Stimulated activated CD4-positive, alpha-beta T cell treated with anti-CD3 and anti-CD28 coated beads, Interleukin-4, amount 100 ng/mL, for 4 hours (primary cell): ENCODE measurements around the gene TRPC4.

Experiments
- DNase-seq, 2 experiments: peaks; one replicate each; pipeline ENCODE4 v3.0.0-alpha.2; 2020

TRPC4 gene

GRCh38 chr13:37652596-37652995, 217.0 kb downstream of the TRPC4 start:
- no peak for DNase-seq

GRCh38 chr13:37651891-37652290, 217.7 kb downstream of the TRPC4 start:
- no peak for DNase-seq

GRCh38 chr13:37648609-37649008, 221.0 kb downstream of the TRPC4 start:
- no peak for DNase-seq

GRCh38 chr13:37647031-37647650, 222.4 kb downstream of the TRPC4 start:
- DNase-seq, result no peak

DNA sequence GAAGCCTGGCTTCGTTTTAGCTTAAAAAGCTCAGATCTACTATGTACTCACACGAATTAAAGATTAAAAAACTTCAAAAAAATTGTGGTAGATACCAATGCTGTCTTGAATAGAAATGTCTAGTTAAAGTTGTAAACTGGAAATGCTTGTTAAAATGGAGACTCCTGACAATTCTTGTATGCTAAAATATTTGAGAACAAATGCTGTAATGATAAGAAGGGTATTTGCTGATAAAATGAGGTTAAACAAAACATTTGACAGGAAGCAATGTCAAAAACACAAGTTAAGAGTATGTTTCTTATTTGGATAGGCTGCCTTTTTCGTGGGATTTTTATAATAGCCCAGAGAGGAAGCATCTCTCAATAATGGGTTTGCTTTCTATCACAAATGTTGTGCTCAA, 223.0 kb downstream of the TRPC4 start:
- no peak for DNase-seq

GRCh38 chr13:37645181-37645740, 224.3 kb downstream of the TRPC4 start:
- no peak for DNase-seq

DNA sequence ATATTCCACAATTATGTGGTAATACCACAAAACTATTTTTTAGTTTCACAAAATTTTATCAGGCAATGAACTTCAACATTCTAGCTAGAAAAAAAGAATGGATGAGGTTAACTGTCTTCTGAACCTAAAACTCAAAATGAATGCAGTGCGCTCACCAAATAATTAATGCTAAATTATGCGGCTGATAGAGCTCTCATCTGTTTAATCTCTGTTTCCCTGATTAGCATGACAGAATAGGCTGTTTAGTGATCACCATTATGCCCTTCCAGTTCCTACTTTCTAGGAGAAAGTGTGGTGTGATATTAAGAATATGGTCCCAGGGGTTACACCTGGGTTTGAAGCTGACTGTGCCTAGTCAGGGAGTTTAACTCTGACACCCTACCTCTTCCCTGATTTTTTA, 228.2 kb downstream of the TRPC4 start:
- DNase-seq, result no peak

- DNase-seq, result no peak
Measured at GRCh38 chr13:37640499-37640898, 229.1 kb downstream of the TRPC4 start.

GRCh38 chr13:37636701-37637100, 232.9 kb downstream of the TRPC4 start:
- no peak for DNase-seq

- DNase-seq, result no peak
Measured at GRCh38 chr13:37632294-37632693, 237.3 kb downstream of the TRPC4 start.

DNA sequence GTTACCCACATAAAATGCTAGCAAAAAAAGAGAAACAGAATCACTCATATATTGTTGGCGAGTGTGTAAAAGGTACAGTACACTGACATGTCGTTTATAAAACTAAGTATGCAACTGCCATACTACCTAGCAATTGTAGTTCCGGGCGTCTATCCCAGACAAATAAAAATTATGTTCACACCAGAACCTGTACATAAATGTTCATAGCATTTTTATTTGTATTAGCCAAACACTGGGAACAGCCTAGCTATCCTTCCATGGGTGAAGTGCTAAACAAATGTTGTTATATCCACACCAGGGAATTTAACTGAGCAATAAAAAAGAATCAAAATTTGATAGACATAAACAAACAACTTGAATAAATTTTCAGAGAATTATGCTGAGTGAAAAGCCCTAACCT, 242.1 kb downstream of the TRPC4 start:
- DNase-seq, result no peak

- no peak for DNase-seq
Measured at GRCh38 chr13:37621811-37622361, 247.7 kb downstream of the TRPC4 start.

GRCh38 chr13:37618554-37618953, 251.0 kb downstream of the TRPC4 start:
- no peak for DNase-seq

DNA sequence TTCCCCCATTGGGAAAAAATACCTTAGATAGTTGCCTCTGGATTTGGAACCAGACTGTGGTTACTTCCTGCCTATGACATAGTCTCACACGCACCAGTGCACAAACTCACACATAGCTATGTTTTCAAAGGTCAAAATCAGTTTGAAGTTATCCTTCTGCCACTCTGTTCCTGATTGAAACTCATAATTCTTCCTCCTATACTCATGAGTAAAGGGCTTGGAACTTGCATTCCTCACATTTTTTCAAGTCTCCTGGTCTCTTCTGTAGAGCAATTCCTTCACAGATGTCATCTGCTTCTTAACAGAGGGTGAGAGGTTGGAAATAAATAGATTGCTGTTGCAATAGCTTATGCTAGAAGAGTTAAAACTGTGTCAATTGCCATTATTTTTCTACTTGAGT, 252.4 kb downstream of the TRPC4 start:
- DNase-seq, result no peak

GRCh38 chr13:37616131-37616530, 253.4 kb downstream of the TRPC4 start:
- DNase-seq, result no peak

GRCh38 chr13:37615276-37615675, 254.3 kb downstream of the TRPC4 start:
- no peak for DNase-seq

DNA sequence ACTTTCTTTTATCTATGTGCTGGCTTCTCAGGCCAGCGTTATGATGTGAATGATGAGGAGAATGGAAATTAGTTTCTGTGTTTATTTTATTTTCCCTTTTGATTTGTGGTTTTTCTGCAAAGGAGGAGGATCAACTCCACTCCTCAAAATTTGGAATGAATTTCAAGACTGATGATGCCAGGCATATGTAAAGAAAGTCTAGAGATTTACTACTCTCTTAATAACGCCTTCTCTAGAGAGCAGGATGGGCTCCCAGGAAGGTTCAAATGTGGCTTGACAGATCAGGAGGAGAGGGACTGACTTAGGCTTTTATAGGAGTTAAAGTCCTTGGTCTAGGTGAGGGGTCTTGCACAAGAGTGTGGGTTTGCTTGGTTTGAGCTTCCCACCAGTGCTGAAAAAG, 255.9 kb downstream of the TRPC4 start:
- DNase-seq, result no peak

- DNase-seq, result no peak
Measured at GRCh38 chr13:37613236-37613635, 256.3 kb downstream of the TRPC4 start.

DNA sequence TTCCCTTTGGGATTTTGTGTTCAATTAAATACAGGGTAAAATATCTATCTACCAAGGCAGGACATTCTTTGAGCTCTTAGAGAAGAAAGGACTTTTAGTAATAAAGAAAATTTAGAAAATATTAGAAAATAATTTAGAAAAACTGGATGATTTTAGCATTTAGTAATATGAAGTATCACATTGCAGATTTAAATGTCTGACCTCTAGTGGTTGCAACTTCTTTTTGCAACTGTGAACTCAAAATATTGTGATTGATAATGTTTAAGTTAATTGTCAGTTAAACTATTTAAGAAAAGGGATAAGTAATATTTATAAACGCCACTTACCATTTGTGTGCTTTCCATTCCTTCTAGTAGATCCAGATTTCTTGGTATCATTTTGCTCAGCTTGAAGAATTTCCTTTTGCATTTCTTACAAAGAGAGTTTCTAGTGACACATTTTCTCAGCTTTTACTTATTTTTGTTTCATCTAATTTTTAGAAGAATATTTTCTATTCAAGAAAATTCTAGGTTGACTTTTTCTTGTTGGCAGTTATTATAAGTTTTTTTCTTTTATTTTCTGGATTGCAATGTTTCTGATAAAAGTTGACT, 260.7 kb downstream of the TRPC4 start:
- DNase-seq, result no peak

GRCh38 chr13:37602733-37603381, 266.7 kb downstream of the TRPC4 start:
- DNase-seq, result no peak

DNA sequence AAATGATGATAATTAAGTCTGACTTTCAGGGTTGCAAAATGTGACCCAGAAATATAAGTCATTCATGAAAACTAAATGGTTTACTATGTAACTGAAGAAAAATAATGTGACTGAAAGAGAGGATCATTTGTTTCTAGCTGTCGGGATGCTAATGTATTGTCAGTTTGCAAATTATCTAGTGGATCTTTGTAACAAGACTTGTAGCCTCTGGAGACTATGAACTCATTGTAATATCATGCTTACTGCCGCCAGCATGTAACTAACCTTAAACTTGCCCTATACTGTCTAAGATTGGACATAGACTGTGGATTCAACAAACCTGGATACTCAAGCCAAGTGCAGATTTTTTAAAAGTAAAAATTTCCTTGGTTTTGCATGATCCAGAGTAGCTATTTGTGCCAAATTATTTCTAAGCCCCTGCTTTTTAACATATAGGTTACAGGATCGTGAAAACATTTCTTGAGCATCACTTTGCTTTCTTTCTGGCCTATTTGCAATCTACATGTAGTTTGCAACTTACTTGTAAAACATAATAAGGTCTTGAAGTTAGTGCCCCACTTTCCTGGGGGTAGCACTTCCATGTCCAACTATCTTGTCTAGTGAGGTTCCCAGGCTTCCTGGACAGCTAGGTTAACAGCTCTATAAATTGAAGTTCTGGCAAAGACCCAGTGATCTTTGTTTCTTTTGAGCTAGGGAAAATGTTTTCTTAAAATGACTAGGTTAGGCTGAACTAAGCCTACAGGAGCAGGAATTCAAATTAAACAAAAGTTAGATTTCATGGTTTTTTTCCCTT, 267.7 kb downstream of the TRPC4 start:
- DNase-seq, result no peak

- no peak for DNase-seq
Measured at GRCh38 chr13:37599519-37599918, 270.1 kb downstream of the TRPC4 start.

DNA sequence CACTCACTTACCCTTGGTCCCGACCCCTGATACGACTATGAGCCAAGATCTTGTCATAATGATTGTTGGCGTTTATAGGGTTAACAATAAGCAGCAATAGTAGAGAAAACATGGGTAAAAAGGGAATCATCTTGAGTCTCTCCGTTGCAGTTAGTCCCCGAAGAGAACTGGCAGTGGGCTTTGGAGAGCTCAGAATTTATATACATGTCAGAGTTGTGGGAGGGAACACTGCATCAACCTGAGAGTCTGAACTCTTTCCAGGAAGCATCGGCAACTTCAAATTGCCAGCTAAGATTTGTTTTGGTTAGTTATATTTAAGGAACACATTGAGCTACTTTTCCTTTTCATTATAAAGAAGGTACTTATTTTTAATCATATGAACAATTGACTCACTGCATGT, 271.0 kb downstream of the TRPC4 start, which contains the start of gene POSTN:
POSTN (minus strand) TSS at position 172 of the 400 bp plus-strand sequence; CDS start at position 130, 42 bp downstream.
- DNase-seq, result no peak
